CD4-positive, alpha-beta T cell treated with Interleukin-4 for 1 hour (primary cell): ENCODE data around the gene DTNB.
"Not testable (repeated sequence)": the region's sequence is repeated elsewhere in the genome, so short reads cannot be mapped to it uniquely, and the experiment has no call there.

ENCODE experiments used
- DNase-seq, 2 donors: peaks; one replicate each; pipeline ENCODE4 v3.0.0-alpha.2; 2020 to 2022

The DTNB gene

DNA sequence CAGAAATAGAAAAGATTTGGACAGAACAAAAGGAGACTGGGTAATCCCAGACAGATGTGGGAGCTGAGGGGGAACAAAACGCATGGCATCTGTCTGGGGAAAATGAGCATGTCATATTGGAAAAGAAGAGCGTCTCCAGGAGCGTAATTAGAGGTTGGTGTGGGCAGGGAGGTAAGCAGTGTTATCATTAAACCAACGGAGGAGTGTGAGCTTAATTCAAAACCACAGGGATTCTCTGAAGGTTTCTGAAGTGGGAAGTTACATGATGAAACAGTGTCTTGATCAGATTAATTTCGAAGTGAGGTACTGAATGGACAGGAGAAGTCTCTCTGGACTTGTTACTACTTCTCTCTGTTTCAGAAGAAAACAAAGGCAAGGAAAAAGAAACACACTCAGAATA is 53.3 kb downstream of the DTNB start:
- no peak for DNase-seq

DNA sequence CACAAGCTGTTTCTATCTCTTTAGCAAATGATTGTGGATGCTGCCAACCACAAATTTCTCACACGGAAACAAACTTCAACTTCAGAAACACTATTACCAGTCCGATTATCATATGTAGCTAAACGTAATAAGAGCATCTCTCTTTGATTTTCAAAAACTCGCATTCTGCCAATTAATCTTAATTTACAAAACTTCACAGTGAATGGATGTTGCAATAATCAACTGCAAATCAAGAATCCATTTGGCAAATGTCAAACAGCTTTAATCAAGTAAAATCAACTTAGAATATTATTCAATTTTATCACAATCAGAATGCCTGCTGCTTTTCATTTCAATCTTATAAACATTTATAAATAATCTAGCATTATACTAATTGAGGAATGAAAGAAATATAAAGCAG is 54.2 kb downstream of the DTNB start:
- no peak for DNase-seq

DNA sequence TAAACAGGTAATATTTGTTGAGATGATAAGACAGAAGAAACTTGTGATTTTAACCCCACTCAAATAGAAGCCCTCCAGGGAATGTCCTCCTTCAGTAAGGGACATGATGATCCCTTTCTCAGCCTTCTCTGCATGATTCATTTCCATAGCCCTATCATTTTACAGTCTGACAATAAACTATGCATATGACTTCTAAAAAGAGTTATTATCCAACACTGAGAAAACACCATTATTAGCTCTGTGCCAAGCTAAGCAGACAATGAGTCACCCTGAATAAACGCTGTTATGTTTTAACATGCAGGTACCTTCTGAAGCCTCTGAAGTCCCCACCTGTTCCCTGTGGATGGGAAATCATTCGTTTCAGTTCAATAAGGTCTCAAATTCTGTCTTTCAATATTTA is 54.7 kb downstream of the DTNB start:
- no peak for DNase-seq

DNA sequence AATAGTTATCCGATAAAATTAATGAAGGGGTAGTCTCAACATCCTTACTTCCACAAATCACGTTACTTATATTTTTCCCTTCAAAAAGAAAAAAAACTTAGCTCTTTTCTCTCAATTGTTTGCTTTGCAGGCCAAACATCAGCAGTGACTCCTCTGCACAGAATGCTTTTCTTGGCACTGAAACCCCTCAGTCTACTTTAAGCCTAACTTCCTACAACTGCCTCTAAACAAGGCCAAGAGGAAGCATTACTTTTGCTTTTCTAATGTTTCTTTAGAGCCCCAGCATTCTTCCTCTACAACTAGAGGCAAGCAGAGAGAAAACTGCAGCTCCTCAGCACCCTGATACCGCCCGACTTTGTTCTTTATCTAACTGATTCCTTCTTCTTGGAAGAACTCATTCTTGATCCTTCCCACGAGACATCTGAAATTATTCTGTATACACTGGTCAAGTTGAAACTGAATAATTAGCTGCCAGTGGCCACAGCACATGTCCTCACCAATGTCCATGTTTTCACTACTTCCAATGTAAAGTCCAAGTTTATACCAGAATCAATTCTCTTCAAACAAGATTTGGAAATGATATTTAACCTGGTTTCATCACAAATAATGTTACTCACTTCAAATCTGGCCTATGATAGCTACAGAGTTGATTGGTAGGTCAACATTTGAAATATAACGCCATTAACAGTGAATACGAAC is 55.3 kb downstream of the DTNB start:
- DNase-seq: no peak

DNA sequence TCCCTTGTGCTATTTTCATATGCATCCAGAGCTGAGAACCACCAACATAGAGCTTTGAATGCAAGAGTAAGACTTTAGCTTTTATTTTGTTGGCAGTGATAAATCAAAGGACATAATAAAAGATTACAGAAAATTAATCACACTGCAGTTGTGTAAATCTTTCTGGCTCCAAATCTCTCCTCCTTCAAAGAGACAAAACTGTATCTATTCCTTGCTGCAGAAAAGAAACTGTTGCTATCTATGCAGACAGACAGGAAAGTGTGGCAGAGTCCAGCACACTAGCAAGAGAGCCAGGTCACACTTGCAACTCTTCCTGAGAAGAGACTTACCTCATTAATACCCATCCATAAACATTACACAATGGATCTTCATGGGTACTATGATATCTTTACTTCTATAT is 57.5 kb downstream of the DTNB start:
- no peak for DNase-seq

DNA sequence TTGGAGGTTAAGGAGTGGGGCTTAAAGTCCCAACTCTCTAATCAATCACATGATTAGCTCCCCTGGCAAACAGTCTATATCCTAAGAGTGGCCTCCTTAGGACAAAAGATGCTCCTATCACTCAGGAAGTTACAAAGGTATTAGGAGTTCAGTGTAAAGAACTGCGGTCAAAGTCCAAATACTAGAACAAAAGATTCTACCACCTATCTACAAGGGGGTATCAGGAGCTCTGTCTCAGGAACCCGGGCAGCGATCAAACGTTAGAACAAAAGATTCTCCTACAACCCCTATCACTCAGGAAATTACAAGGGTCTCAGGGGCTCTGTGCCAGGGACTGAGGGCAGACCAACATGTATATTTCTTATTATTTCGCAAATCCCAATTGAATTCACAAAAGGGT is 58.0 kb downstream of the DTNB start:
- no peak for DNase-seq

DNA sequence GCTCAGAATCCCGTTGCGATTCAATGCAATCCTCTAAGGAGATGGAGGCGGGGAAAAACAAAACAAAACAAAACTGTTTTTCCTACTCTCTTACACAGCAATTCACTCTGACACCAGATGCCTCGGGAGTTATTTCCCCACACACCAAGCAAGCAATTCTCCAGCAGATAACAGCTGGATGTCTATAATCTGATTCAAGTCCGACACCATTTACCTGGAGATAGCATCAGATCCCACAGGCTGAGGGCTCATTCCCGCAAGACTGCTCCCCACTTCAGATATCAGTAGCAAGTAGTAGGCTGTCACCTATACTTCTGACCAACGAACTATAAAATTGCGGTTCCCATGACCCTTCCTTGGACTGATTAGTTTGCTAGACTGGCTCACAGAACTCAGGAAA is 58.7 kb downstream of the DTNB start:
- no peak for DNase-seq

DNA sequence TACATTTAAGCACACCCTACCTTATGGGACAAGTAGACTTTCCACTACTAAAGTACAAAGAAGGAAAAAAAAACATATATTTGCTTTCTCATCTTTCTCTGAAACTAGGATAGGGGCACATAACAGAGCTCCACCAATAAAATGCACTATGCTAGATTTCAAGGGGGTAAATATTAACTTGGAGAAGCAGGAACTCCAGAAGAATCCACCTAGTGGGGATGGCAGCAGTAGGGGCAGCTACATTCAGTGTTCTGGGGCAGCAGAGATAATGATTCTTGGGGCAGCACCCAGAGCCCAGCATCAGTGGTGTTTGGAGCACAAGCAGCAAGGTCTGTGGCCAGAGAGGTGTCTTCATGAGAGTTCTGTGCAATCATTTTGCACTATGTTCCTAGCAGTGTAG is 64.7 kb downstream of the DTNB start:
- no peak for DNase-seq

DNA sequence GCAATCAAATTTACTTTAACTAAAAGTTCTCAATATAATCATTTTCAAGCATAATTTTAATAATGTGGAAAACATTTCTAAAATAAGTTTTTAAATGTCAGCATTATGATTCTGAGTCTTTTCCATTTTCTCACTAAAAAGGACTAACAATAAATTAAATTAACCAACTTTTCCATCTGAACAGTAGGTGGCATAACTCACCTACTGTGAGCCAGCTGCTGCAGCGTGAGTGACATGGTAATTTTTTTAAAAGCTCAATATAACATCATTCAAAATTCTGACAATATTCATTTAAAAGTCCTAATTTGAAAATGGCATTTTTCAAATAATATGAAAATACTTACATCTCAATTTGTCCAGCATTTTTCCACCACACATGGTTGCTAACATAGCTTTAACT is 66.5 kb downstream of the DTNB start:
- peak in 1 of 2 donors; percentile 48 for DNase-seq

DNA sequence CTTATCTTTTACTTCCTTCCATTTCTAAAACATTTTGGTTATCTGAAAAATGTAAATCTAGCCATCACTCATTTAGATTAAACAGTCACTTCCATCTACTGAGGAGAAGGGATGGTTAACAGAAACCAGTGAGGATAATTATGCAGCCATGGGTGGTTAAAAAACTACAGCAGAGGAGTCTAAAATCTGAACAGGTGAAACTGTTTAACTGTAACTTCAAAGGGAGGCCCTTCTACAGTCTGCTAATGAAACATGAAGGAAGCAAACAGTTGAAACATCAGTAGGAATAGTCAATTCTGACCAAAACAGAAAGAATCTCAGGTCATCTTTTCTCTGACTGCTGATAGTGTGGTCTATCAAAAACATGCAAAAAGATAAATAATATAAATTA is 71.0 kb downstream of the DTNB start:
- no peak for DNase-seq

DNA sequence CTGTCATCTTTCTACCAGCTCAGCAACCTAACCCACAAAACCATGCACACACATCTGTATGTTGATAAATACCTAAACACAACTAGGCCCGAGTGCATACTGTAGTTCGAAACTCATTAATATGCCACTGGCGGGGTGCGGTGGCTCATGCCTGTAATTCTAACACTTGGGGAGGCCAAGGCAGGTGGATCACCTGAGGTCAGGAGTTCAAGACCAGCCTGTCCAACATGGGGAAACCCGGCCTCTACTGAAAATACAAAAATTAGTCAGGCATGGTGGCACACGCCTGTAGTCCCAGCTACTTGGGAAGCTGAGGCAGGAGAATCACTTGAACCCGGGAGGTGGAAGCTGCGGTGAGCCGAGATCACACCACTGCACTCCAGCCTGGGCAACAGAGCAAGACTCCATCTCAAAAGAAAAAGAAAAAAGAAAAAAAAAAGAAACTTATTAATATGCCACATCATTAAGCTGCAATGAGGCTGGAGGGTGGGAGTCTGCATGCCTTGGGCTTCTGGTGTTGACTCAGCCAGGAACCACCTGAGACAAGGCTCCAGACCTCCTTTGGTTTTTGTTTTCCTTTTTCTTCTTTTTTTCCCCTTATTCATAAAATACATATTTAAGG is 71.6 kb downstream of the DTNB start:
- DNase-seq: not testable (repeated sequence)

DNA sequence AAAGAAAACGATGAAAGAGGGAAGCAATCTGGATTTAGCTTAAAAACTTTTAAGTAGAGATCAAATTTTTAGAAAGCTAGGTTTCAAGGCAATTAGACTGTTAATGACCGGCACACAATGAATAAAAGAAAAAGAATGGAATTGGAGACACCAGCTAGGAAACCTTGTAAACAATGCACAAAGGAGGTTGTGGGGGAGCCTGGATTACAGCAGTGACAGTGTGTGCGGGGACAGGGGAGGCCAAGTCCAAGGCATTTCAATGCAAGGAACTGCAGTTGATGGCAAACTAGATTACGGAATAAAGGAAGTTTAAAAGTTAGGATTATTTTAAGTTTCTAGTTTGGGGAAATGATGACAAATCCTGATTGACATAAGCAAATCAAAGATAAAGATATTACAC is 74.5 kb downstream of the DTNB start:
- no peak for DNase-seq

DNA sequence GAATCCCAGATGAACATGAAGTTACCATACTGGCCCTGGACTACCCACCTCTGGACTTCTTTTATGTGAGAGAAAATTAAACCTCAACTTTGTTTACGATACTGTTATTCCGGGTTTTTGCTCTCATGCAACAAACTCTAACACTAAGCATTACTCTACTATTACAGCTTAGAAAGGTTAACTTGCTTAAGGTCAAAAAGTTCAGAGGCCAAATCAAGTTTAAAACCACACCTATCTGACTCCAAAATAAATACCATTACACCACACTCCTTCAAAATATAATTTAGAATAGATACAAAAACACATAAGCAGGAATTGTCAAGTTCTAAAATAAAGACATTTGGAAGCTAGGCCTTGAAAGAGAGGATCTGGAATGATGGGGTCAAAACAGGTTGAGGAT is 75.0 kb downstream of the DTNB start:
- no peak for DNase-seq

DNA sequence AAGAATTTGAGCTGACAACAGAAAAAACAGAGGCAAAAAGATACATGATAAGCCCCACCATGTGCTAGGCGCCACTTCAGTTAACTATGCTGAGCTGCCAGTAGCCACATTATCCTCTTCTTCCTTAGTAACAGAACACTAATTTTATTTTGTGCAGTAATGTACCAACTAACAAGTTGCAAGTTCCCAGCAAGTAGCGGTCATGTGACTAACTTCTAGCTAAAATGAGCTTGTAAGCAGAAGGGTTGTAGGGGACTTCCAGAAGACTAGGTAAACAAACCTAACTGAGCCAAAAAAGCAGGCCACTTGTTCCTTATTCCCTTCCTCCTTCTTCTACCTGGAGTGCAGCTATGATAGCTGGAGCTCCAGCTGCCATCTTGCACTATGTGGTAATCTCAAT is 75.5 kb downstream of the DTNB start:
- DNase-seq: peak in 1 of 2 donors; percentile 16

DNA sequence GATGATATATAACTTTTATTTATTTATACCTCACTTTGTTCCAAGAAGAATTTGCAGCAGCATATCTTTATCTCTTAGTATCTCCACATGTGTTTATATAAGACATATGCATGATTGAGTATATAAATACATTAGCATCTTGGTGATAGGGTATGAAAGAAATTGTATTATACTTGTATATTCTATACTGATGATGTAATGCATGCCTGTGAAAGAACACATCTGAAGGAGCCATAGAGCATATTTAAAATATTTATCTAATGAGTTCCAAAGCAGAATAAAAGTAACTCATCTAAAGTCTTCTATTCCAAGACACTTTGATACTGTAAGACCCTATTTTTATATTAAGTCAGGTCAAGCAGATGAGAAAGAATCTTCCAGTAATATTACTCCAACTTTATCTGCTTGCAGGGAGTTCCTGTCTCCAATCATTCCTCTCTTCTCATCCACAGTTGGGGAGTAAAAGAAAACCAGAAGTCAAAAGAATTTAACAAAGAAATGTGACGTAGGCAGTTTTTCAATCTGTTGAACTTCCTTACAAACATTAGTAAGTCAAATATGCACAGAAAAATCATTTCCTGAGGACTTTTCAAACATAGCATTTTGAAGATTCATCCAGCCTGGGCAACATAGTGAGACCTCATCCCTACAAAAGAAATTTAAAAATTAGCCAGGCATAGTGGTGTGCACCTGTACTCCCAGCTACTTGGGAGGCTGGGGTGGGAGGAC is 76.7 kb downstream of the DTNB start:
- DNase-seq: no peak

DNA sequence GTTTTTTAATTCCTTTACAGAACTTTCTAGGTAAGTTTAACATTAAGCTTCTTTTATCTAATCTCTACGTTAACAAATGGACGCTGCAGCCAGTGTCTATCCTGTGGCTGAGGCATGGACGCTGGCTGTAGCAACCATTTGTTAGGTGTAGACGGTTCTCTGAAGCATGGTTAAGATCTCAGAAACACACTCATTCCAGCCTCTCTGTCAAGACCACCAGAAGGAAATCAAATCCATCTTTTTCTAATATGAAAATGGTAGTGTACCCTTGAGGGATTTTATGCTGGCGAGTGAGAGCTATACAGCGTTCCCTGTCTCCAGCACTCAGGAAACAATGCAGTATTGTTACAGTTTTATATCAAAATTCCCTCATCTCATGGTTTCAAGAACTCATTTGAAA is 78.0 kb downstream of the DTNB start:
- DNase-seq: no peak

DNA sequence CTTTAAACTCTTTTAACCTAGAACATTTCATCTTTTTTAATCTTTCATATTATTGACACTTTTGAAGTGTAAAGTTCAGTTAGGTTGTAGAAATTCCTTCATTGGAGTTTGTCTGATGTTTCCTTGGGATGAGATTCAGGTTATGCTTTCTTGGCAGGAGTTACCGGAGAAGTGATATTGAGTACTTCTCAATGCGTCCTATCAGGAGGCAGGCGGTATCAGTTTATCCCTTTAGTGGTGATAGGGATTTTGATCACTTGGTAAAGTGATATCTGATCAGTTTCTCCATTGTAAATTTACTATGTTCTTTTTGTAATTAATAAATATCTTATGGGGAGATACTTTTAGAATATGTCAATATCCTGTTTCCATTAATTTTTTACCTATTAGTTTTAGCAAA is 78.4 kb downstream of the DTNB start:
- DNase-seq: no peak

DNA sequence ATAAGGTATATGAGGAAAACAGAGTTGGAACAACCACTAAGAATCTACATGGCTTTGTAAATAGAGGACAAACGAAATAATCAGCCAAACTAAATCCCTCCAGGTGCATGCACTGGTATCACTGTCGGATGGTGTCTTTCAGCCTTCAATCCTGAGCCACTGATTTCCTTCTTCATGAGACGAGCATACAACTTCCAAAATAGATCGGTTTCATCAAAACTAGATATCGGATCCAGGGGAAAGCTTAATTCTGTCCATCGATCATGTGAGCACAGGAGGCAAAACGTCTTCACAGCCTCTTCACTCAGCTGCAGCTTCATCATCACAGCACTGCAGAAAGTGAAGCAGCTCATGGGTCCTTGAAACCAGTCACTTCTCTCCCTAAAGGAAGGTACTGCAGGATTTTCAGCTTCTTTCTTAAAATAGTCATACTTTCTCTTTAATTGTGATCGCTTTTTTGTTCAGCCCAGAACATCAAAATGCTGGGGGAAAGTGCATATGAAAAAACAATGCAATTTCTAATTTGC is 80.5 kb downstream of the DTNB start:
- no peak for DNase-seq

DNA sequence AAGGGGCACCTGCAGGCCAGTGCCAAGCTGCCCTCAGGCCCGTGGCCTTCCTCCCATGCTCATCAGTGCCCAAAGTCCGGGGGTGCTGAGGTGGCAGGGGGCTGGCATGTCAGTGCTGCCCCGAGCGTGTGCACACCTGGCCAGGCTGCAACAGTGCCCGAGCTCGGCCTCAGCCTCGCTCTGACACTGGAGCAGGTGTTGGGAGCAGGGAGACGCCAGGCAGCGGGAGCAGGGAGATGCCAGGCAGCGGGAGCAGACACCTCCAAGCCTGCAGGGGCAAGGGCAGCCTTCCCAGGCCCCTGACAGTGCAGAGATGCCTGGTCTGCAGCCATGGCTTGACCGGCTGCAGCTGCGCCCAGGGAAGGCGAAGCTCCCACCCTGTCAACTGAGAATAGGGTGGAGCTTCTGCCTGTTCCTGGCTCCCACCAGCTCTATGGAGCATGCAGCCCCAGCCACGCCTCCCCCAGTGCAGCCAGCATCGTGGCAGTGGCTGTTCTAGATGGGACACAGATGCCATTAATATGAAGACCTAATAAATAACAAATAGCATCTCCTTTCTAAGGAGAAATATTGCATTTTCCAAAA is 82.4 kb downstream of the DTNB start:
- no peak for DNase-seq

DNA sequence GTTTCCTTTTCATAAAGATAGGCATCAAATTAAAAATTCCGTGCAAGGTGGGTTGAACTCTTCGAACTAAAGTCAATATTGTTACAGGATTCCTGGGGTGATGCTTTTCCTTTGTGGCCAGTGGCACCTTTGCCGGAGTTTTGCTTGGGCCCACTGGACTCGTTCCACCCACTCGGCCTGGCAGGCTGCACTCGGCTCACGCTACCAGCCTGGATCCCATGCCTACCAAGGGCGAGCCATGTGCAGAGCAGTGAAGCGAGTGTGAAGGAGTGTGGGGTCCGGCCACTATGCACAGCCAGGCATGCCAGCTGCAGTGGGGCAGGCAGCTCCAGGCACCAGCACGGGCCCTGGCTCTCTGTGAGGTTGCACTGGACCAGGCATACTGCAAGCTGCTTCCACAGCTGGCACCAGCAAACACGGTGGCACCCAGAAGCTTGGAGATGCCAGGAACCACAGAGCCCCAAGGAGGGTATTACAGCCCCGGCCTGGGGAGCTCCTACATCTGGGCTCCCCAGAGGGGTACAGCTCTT is 83.6 kb downstream of the DTNB start:
- no peak for DNase-seq

DNA sequence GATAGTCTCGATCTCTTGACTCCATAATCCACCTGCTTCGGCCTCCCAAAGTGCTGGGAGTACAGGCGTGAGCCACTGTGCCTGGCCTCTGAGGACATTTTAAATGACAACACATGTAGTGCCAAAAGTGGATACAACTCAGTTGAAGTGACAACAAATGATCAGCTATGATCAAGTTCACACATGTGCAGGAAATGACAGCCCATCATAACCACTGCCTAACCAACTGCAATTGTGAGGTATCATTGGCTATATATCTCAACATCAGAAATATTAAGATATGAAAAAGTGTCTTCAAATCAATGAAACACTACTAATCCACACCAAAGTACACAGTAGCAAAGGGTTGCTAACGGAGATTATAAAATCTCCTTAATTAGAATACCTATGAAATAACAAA is 84.8 kb downstream of the DTNB start:
- no peak for DNase-seq

DNA sequence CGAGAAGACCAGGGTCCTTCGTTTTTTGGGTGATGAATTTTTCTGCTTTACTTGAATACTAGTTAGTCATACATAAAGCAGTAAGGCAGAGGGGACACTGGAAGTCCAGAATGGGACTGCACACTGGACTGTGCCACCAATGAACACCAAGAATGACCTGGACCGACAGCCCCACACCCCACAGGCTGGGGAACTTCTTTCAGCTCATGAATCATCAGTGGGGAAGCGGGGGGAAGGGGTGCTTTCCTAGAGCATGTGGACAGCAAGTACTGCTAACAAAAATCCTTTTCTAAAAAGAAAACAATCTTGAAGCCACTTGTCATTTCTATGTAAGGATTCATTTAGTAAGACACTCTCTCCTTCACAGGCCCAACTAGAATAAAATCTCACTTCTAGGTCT is 86.0 kb downstream of the DTNB start:
- peak in 1 of 2 donors; percentile 46 for DNase-seq

DNA sequence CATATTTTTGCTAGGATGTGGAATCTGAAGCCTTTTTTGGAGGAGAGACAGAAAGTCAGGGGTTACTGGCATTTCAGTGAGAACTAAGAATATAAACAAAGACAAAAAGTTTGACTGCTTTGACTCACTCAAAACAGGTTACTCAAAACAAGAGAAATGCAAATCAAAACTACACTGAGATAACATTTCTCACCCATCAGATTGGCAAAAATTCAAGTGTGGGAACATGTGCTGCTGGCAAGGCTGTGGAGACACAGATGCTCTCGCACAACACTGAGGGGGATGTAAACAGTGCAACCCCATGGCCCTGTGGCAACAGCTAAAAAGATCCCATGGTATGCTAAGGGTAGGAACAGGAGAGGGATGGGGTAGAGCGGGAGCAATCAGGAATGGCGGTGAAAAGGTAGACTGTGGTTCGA is 86.6 kb downstream of the DTNB start:
- no peak for DNase-seq

DNA sequence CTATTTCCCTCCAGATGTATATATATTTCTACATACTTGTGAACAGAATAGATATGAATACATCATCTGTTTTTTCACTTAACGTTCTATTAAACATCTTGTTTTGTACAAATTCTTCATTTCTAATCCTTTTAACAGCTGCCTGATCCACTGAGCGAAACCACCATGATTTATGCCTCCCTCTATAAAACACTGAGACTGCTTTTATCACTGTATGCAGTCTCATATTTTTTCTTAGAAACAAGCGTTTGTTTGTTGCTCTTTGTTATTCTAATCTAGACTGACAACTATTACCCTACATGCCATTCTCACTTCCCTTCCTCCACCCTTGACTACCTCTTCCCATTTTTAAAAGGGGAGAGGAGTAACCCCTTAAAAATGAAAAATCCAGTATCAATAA is 88.2 kb downstream of the DTNB start:
- no peak for DNase-seq
